ENCODE measurements around the gene C9.
"Not testable (repeated sequence)": the region's sequence is repeated elsewhere in the genome, so short reads cannot be mapped to it uniquely, and the experiment has no call there.

C9 gene

GRCh38 chr5:39256477-39257235 is 107.6 kb downstream of the C9 start:
- Histone ChIP-seq H3K36me3 (ENCODE audit: insufficient read depth, low read depth, low read length) (no peaks in the 10 kb centered on the region), H3K9me3 (ENCODE audit: insufficient read depth, low read depth, low read length) (no peaks in the 10 kb centered on the region), H3K4me1 (ENCODE audit: insufficient read depth, low read length) (no peaks in the 10 kb centered on the region), H3K27me3 (ENCODE audit: insufficient read depth, low read length) (no peaks in the 10 kb centered on the region), H3K9ac (ENCODE audit: low read depth, low read length) (no peak overlapping the region), H3K27ac (ENCODE audit: low read length) (no peak overlapping the region), H3K4me3 (ENCODE audit: low read length) (no peak overlapping the region)

- Histone ChIP-seq H3K27ac (ENCODE audit: low read length) (no peak overlapping the region), H3K27me3 (ENCODE audit: insufficient read depth, low read length) (no peaks in the 10 kb centered on the region), H3K4me1 (ENCODE audit: insufficient read depth, low read length) (no peaks in the 10 kb centered on the region), H3K9ac (ENCODE audit: low read depth, low read length) (no peak overlapping the region), H3K9me3 (ENCODE audit: insufficient read depth, low read depth, low read length) (no peaks in the 10 kb centered on the region), H3K36me3 (ENCODE audit: insufficient read depth, low read depth, low read length) (no peaks in the 10 kb centered on the region), H3K4me3 (ENCODE audit: low read length) (no peak overlapping the region)
These were observed 108.9 kb downstream of the C9 start for GRCh38 chr5:39255406-39255805.

- Histone ChIP-seq H3K27ac (ENCODE audit: low read length) (no peak overlapping the region), H3K4me1 (ENCODE audit: insufficient read depth, low read length) (no peaks in the 10 kb centered on the region), H3K27me3 (ENCODE audit: insufficient read depth, low read length) (no peaks in the 10 kb centered on the region), H3K9ac (ENCODE audit: low read depth, low read length) (no peak overlapping the region), H3K36me3 (ENCODE audit: insufficient read depth, low read depth, low read length) (no peaks in the 10 kb centered on the region), H3K4me3 (ENCODE audit: low read length) (no peak overlapping the region), H3K9me3 (ENCODE audit: insufficient read depth, low read depth, low read length) (no peaks in the 10 kb centered on the region)
These were observed 109.6 kb downstream of the C9 start for GRCh38 chr5:39254671-39255070.

- Histone ChIP-seq H3K27me3 (ENCODE audit: insufficient read depth, low read length) (no peaks in the 10 kb centered on the region), H3K4me3 (ENCODE audit: low read length) (no peak overlapping the region), H3K9ac (ENCODE audit: low read depth, low read length) (no peak overlapping the region), H3K27ac (ENCODE audit: low read length) (no peak overlapping the region), H3K4me1 (ENCODE audit: insufficient read depth, low read length) (no peaks in the 10 kb centered on the region), H3K9me3 (ENCODE audit: insufficient read depth, low read depth, low read length) (no peaks in the 10 kb centered on the region), H3K36me3 (ENCODE audit: insufficient read depth, low read depth, low read length) (no peaks in the 10 kb centered on the region)
These were observed 111.1 kb downstream of the C9 start for GRCh38 chr5:39253196-39253595.

- Histone ChIP-seq H3K27ac (ENCODE audit: low read length) (no peak overlapping the region), H3K4me3 (ENCODE audit: low read length) (no peak overlapping the region), H3K9me3 (ENCODE audit: insufficient read depth, low read depth, low read length) (no peaks in the 10 kb centered on the region), H3K4me1 (ENCODE audit: insufficient read depth, low read length) (no peaks in the 10 kb centered on the region), H3K36me3 (ENCODE audit: insufficient read depth, low read depth, low read length) (no peaks in the 10 kb centered on the region), H3K27me3 (ENCODE audit: insufficient read depth, low read length) (no peaks in the 10 kb centered on the region), H3K9ac (ENCODE audit: low read depth, low read length) (no peak overlapping the region)
These were observed 114.6 kb downstream of the C9 start for GRCh38 chr5:39249564-39250274.

GRCh38 chr5:39249069-39249468 is 115.2 kb downstream of the C9 start:
- Histone ChIP-seq H3K4me1 (ENCODE audit: insufficient read depth, low read length) (no peaks in the 10 kb centered on the region), H3K27ac (ENCODE audit: low read length) (no peak overlapping the region), H3K4me3 (ENCODE audit: low read length) (no peak overlapping the region), H3K36me3 (ENCODE audit: insufficient read depth, low read depth, low read length) (no peaks in the 10 kb centered on the region), H3K9ac (ENCODE audit: low read depth, low read length) (no peak overlapping the region), H3K9me3 (ENCODE audit: insufficient read depth, low read depth, low read length) (no peaks in the 10 kb centered on the region), H3K27me3 (ENCODE audit: insufficient read depth, low read length) (no peaks in the 10 kb centered on the region)

- Histone ChIP-seq H3K9ac (ENCODE audit: low read depth, low read length) (no peak overlapping the region), H3K36me3 (ENCODE audit: insufficient read depth, low read depth, low read length) (no peaks in the 10 kb centered on the region), H3K4me3 (ENCODE audit: low read length) (no peak overlapping the region), H3K27me3 (ENCODE audit: insufficient read depth, low read length) (no peaks in the 10 kb centered on the region), H3K27ac (ENCODE audit: low read length) (no peak overlapping the region), H3K4me1 (ENCODE audit: insufficient read depth, low read length) (no peaks in the 10 kb centered on the region), H3K9me3 (ENCODE audit: insufficient read depth, low read depth, low read length) (0 out of 2 replicates have a peak, but pooled peaks cover 8% of the 10 kb centered on the region)
These were observed 123.5 kb downstream of the C9 start for GRCh38 chr5:39240750-39241149.

GRCh38 chr5:39238366-39239105 is 125.8 kb downstream of the C9 start:
- Histone ChIP-seq H3K36me3 (ENCODE audit: insufficient read depth, low read depth, low read length) (no peaks in the 10 kb centered on the region), H3K4me3 (ENCODE audit: low read length) (no peak overlapping the region), H3K9me3 (ENCODE audit: insufficient read depth, low read depth, low read length) (0 out of 2 replicates have a peak, but pooled peaks cover 8% of the 10 kb centered on the region), H3K27me3 (ENCODE audit: insufficient read depth, low read length) (no peaks in the 10 kb centered on the region), H3K27ac (ENCODE audit: low read length) (no peak overlapping the region), H3K9ac (ENCODE audit: low read depth, low read length) (no peak overlapping the region), H3K4me1 (ENCODE audit: insufficient read depth, low read length) (no peaks in the 10 kb centered on the region)

- Histone ChIP-seq H3K4me3 (ENCODE audit: low read length) (no peak overlapping the region), H3K36me3 (ENCODE audit: insufficient read depth, low read depth, low read length) (no peaks in the 10 kb centered on the region), H3K27me3 (ENCODE audit: insufficient read depth, low read length) (no peaks in the 10 kb centered on the region), H3K4me1 (ENCODE audit: insufficient read depth, low read length) (no peaks in the 10 kb centered on the region), H3K27ac (ENCODE audit: low read length) (no peak overlapping the region), H3K9me3 (ENCODE audit: insufficient read depth, low read depth, low read length) (0 out of 2 replicates have a peak, but pooled peaks cover 8% of the 10 kb centered on the region), H3K9ac (ENCODE audit: low read depth, low read length) (no peak overlapping the region)
These were observed 127.6 kb downstream of the C9 start for GRCh38 chr5:39236718-39237117.

GRCh38 chr5:39235648-39236047 is 128.6 kb downstream of the C9 start:
- Histone ChIP-seq H3K27me3 (ENCODE audit: insufficient read depth, low read length) (no peaks in the 10 kb centered on the region), H3K4me3 (ENCODE audit: low read length) (no peak overlapping the region), H3K9ac (ENCODE audit: low read depth, low read length) (no peak overlapping the region), H3K27ac (ENCODE audit: low read length) (no peak overlapping the region), H3K36me3 (ENCODE audit: insufficient read depth, low read depth, low read length) (no peaks in the 10 kb centered on the region), H3K4me1 (ENCODE audit: insufficient read depth, low read length) (no peaks in the 10 kb centered on the region), H3K9me3 (ENCODE audit: insufficient read depth, low read depth, low read length) (0 out of 2 replicates have a peak, but pooled peaks cover 4% of the 10 kb centered on the region)

- H3K9ac ChIP-seq (ENCODE audit: low read depth, low read length); H3K4me1 ChIP-seq (ENCODE audit: insufficient read depth, low read length); H3K27me3 ChIP-seq (ENCODE audit: insufficient read depth, low read length); H3K4me3 ChIP-seq (ENCODE audit: low read length); H3K36me3 ChIP-seq (ENCODE audit: insufficient read depth, low read depth, low read length); H3K9me3 ChIP-seq (ENCODE audit: insufficient read depth, low read depth, low read length); H3K27ac ChIP-seq (ENCODE audit: low read length): not testable (repeated sequence)
These were observed 129.8 kb downstream of the C9 start for GRCh38 chr5:39234494-39234893.
